HG02973 (cell line): ENCODE measurements around the gene TRIB2.

ENCODE experiments used
- ATAC-seq: cut with Tn5 transposase; IDR thresholded peaks from one replicate; pipeline ENCODE4 v1.9.1; 2021; ENCODE audit warnings: moderate library complexity; ENCODE audit not compliant: unreplicated experiment

TRIB2 gene

DNA sequence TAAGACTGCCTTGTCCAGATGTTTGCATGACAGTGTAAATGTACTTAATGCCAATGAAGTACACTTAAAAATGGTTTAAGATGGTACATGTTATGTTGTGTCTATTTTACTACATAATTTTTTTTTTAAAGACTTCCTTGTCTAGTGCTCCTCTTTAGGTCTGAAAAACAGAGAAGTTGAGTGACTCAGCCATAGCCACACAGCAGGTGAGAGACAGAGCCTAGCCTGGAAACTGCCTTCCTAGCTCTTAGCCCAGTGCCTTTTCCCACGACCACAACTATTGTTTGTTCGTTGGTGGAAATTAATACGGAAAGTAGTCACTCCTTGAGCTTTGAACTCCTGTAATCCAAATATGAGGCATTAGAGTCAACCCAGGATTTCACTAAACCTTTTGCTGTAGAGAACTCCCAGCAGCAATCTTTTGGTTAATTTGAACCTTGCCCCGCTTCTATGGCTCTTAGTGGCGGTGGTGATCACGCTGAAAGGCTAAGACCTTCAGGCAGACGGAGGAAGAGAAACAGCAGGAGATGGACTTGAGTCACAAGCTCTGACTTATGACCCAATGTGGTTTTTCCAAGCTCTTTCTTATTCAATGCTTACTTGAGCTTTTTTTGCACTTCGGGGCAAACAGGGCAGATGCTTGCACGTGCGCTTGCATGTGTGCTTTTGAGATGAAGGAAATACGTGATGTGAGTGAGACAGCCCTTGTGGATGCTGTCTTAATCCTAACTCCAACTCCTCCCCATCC is 21.2 kb downstream of the TRIB2 start:
- no peak for ATAC-seq

DNA sequence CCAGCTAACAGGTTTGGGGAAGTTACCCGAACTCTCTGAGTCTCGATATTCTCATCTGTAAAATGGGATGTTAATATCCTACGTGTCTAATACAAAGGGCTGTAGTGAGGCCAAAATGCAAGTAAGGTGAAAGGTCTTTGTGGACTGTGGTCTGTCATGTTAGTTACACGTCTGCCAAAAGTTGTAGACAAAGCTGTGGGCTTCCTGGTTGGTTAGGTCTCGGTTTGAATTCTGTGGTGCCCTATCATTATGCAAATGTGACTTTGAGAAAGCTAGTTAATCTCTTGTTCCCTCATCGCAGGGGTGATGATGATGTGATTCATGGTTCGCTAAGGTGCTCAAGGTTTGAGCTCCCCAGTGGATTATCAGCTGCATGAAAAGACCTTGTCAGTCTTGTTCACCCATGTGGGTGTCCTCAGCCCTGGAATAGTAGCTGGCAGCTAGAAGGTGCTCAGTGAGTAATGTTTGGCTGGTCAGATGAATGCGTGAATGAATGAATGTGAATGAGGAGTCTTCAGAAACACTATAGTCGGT is 23.1 kb downstream of the TRIB2 start:
- no peak for ATAC-seq

DNA sequence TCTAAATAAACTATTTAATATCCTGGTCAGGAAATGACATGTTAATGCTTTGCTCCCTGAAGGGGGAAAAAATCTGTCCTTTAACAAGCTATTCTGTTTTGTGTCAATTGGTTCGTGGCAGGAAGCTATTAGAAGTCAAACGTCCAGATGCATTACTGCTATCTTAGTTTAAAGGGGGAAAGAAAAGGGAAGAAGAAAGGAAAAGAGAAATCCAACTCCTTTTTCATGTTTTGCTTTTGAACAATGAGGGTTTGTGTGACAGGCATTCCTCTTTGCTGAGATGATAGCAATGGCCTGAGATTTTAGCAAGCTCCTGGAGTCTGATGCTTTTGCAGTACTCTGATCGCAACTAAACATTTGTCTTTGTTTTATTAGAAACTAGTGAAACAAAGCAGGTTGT is 24.6 kb downstream of the TRIB2 start:
- ATAC-seq = no peak

DNA sequence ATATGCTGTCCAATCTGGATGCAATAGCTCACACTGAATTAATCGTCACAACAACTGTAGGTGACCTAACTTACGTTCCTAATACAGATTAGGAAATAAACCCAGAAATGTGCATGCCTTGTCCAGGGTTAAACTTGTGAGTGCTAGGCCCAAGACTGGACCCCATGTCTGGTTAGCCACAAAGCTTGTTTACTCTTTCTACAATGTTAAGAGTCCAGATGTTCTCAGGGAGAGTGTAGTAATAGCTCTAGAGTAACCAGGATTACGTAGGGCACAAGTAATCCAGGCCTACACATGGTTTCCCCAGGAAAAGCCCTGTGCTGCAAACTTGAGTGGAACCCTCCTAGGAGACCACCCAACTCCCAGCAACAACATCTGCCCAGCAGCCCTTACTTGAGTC is 26.2 kb downstream of the TRIB2 start:
- ATAC-seq = no peak

DNA sequence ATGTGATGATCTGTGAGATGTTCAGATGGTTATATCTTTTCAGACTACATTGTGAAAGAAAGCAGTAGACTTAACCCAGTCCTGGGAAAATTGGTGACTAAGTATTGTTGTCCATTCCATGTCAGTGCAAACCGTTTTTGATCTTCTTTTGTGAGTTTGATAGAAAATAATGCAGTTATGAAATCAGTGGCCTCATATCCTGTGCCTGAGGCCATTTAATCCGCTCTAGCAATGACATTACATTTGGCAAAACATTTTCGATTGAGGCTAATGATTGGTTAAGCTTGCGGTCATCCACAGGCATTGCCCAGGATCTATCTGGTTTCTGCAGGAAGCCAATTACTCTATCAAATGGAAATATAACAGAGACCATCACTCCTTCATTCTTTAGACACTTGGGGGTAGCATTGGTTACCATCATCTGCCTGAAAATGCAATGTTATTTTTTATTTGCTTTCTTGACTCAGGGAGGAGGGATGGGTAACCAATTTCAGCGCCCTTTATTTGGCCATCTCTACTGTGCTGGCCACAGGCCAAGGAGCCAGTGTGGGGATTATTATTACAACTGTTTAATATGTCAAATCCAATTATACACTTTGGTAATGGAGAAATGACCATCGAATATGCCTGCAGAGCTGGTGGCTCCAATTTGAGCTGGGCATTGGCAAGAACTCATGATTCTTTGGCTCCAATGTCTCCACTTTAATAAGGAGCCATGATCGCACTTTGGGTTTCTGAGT is 33.6 kb downstream of the TRIB2 start:
- no peak for ATAC-seq

DNA sequence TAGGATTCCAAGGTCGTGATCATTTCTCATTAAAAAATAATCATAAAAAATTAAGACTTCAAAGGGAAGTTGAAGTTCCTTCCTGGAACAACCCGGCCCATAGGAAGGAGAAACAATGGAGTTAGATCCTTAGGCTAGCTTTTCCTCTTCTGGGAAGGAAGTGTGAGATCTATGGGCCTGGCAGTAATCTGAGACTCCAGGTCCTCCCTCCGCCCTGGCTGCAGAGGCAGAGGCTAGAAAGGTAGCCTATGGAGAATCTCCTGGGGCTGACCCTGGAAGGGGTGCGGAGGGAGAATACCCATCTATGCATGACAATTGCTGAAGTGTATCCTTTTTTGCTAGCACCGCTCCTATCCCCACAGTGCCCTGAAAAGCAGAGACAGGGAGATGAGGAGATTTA is 37.9 kb downstream of the TRIB2 start:
- ATAC-seq = no peak

DNA sequence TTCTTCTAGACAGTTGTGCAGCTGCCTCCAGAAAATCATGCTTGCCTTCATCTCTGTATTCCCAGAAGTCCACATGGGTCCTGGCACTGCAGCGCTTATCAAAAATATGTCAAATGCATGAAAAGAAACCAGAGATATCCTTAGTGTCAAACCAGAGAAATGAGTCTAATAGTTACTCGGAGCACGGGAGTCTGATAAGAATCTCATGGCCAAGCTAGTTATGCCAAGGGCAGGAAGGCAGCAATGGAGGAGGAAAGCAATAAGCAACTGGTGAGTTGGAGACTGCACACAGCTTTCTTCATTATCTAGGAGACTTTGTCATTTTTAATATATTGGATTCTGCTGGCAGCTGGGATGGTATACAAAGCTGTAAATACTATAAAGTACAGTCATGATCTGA is 38.6 kb downstream of the TRIB2 start:
- no peak for ATAC-seq

DNA sequence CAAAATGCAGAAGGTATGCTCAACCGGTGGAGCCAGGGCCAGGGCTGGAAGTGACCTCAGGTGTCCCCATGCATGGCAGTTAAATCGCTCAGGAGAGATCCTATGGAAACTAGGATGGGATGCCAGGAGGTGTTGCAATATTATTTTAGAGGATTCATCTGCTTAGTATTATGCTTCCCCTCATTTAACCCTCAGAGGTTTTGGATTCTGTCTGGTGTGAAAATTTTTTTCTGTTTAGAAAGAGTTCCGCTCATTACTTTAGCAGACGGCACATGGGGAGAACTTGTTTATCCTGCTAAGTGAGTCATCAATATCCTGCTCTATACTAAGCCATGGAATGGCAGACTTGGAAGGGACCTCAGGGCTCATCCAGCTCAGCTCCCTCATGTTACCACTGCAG is 42.5 kb downstream of the TRIB2 start:
- no peak for ATAC-seq

DNA sequence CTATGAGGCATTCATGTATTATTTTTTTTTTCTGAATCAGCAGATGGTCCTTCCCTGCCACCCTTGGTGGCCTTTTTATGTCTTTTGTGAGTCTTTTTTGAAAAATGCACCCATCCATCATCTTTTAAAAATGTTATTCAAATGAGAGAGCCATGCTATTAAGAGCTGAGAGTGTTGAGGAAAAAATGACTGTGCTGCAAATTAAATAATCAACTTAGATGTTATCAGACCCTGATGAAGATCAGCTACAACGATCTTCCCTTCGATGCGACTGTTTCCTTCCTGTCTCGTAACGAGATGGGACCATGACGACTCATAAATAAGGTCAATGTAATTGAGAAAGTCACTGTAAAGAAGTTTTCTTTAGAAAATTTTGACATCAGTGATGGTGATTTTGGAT is 44.4 kb downstream of the TRIB2 start:
- ATAC-seq = no peak

DNA sequence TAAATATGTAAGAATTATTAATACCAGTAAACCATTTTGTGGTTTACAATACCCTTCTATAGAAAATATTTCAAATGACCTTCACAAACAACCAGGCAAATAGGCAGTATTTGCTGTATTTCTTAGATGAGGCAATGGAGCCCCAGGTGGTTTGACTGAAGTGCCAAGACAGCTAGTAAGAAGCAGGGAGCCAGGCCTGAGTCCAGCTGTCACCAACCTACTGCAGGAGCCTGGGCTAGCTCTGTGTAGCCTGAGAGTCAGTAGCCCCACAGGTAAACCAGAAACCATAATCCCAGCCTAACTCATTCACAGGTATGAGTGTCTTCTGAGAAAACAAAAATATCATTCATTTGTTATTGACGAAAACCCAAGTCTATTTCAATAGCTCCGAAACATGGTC is 45.6 kb downstream of the TRIB2 start:
- ATAC-seq = no peak

DNA sequence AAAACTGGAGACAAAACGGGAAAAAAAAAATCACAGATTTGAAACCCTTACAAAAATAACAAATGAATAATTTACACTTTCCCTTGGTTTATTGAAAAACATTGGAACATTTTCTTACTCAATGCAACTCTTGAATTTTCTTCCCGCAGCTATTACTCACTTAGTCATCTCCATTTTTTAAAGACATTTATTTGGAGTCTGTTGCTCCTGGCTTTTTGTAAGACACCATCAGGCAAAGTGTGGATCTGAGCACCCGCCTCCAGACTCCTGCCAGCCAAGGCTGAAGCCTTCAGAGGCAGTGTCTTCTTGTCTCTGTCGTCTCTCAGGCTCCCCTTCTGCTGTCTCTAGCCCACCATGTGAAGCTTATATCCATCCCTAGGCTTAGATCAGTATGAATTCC is 46.2 kb downstream of the TRIB2 start:
- ATAC-seq = no peak

DNA sequence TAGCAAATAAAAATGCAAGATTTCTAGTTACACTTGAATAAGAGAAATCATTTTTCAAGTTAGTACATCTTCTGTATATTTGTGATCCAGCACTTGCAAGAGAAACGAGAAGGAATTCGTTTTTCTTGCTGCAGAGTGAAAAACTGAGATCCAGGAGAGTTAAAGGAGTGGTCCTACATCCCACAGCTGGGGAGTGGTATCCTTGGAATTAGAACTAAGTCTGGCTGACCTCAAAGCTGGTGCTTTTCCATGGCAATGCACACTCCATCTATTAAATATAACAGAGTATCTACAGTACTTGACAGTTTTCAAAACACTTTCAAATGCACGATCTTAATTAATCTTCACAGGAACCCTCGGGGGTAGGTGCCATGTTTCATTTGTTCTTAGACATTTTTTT is 46.8 kb downstream of the TRIB2 start:
- no peak for ATAC-seq

DNA sequence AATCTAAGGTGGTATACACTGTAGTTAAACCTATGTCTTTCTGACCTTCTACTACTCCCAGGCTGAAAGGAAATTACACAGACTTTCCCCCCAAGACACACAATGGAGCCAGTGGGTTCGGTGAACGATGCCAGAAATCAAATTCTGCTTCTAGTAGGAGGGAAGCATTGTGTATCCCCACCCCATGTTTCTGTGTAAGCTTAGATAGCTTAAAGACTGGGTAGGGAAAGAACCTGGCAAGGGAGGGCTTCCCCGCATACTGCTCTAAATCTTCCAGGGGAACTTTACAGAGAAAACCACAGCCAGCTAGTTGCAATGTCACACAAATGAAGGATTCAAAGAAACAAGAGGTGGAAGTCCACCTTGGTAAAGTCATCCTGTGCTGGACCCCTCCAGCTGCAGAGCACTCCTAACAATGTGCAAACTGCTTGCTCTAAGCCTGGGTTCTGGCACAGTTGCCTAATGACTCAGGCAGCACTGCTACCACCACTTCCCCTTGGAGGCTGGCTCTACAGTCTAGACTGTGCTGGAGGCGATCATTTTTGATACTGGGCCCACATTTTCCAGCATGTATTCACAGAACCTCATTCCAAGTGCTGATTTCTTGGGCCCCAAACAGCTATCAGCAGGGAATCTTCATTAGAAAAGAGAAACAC is 47.5 kb downstream of the TRIB2 start:
- no peak for ATAC-seq

DNA sequence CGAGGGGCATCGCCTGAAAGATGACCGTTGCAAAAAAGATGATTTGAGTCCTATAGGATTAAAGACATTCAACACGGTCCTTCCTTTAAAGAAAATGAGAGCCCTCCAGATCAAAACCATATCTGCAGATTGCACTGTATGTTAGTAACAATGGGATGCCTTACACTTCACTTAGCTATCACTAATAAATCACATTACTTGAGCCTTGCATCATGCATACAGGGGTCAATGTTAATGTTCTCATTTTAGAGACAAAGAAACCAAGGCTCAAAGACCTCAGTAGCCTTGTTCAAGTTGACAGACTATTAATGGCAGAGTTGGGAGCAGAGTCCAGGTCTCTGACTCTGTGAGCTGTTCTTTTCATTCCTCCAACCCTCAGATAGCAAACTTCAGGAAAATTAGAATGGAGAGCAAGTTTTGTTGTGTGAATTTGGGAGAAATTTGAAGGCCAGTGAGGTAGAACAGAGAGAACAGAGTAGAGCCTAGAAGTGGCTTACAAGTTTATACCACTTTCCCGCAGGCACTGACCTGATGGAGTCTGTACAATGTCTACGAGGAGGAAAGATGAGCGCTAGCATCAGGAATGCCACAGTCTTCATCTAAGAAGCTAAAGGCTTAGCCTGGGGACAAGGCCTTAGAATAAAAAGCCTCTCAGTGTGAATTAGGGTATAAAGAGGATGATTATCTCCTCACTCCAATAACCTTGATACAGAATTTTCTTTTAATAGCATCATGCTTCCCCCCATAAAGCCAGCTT is 48.3 kb downstream of the TRIB2 start:
- ATAC-seq = no peak

DNA sequence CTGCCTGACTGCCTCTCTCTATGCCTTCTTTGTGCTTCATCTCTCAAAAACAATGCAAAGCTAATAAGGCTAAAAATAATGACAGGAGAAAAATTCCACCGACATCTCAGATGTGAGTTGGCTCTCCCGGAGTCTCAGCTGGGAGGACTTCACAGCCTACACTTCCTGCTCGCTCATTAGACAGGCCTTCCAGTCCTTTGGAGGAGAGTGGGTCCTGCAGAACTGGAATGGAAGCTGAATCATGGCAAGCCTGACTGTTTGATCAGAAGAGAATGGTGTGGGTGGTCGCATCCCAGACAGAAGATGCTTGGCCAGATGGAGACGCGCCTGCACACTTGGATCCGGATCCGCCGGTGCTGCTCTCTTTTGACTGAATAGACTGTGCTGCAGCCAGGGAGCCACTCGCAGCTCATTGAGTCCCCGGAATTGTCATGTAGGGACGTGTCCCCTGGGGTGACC is 49.7 kb downstream of the TRIB2 start:
- ATAC-seq = no peak

DNA sequence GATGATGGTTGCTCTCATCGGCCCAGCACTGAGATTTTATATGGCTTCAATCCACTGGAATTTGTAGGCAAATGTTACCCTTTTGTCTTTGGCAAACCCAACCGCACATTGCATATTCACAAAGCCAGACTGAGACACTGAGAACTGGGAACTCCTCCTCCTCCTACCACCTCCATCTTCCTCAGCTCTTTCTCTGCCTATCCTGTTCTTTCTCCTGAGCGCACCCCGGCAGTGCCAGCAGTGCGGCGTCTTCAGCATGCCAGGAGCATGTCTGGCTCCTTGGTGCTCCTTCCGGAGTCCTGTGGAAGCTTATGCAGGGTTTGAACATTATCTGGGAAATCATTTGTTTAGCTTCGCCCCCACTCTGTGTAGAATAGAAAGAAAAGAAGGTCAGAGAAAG is 50.8 kb downstream of the TRIB2 start:
- ATAC-seq = no peak

DNA sequence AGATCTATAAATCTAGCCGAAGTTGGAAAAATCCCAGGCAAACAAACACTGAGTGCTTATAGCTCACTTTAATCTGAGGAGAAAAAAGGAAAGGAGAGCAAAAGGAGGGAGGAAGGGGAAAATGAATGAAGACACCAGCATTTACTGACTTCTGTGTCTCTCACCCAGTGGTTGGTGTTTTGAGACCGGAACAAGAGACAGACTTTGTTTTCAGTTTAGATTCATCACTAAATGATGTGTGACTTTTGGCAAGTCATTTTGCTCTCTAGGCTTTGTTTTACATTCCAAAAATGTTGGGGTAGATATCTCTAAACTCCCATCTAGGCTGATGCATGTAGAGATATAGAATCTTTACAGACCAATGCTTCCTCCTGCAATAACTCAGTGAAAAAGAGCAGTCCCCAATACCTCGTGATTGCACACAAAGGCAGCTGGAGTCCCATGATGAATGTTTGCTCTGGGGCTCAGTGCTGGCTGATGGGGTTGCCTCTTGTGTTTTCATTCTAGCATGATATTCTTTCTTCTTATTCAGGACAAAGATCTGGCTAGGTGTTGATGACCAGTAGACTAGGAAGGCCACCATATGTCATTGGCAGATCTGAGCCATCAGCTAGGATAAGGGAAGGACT is 51.4 kb downstream of the TRIB2 start:
- no peak for ATAC-seq

DNA sequence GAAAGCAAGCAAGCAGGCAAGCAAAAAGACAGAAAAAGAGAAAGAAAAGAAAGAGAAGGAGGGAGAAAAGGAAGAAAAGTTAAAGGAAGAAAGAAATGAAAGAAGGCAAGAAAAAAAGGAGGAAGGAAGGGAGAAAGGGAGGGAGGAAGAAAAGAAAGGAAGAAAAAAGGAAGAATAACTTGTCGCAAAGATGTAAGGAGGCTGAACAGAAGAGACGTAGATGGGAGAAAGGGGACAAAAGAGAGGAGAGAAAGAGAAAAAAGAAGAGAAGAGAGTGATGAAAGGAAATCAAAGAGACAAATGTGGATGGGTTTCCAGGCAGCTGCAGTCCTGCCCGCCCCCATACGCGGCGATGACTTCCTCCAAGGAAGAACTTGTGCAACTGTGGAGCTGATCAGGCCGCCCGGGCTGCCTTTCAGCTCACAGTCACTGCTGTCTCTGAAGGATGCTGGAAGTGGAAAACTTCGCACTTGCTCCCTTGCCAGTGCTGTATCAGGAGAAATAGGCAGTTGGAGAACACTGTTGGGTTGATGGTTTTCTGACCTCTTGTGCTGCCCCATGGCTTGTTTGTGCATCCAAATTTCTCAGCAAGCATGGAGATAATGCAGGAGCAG is 52.9 kb downstream of the TRIB2 start:
- ATAC-seq = no peak

DNA sequence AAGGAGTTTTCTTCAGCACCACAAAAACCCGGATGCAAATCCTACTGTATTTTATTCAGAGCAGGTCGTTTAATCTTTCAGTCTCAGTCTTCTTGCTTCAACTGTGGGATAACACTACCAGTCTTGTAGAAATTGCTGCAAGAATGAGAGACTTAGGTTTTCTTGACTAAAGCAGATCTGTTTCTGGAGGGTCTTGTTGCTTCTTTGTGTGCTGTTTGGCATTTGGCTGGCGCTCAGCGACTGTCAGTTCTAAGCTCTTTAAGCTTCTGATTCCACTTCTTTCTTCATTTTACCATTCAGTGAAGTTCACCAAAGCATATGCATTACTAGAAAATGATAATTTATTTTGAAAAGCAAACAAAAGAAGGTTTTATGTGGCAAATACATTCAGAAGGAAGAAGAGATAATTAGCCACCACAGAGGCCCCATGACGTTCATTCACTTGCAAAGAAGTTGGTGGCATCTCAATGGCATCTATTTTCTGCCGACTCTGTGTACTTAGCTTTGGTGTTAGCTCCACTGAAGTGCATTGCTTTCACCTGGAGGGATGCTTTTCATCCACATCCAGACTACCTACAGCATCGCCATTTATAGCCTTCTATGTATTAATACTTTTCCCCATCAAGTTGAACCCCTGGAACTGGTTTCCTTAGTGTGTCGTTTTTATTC is 53.7 kb downstream of the TRIB2 start:
- no peak for ATAC-seq

DNA sequence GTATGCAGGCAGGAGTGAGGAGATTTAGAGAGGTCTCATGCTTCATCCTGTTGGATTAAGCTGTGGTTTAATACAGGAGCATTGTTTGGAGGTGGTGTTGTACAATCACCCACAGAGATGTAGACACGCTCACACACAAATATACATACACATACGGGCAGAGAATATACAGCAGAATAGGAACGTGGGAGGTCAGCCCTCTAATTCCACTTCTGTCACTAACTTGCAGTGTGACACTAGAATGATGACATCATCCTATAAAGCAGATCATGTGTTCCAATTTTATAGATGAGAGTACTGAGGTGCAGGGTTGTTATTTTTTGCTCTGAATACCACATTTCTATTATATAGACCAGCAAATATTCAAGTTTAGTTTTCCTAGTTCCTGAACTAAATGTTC is 54.4 kb downstream of the TRIB2 start:
- no peak for ATAC-seq
